Ascending aorta (tissue), 2 donors: ENCODE data around the gene ASPDH. TPM values are rescaled to one million over a fixed set of nuclear protein-coding genes. Genes with fewer than 3 reads are reported as not detected.

Experiments
- DNase-seq, 2 donors: peaks; one replicate each; pipeline ENCODE4 v3.0.0-alpha.2; 2019; ENCODE audit warnings: low spot score in 2 of 2
- H3K27ac ChIP-seq, 2 donors: fragments of 200-600 bp; sonication (generic); one replicate each; pipeline ENCODE4 v1.5.1; 2016 to 2017; ENCODE audit warnings: mild to moderate bottlenecking in 1 of 2
- H3K27me3 ChIP-seq: fragments of 200-600 bp; sonication (generic); one replicate; pipeline ENCODE4 v1.5.1; 2017
- H3K36me3 ChIP-seq, 2 donors: fragments of 200-600 bp; sonication (generic); one replicate each; pipeline ENCODE4 v1.5.1; 2016
- H3K4me1 ChIP-seq, 2 donors: fragments of 200-600 bp; sonication (generic); one replicate each; pipeline ENCODE4 v1.5.1; 2016 to 2017; ENCODE audit warnings: mild to moderate bottlenecking in 1 of 2
- H3K4me3 ChIP-seq, 2 donors: fragments of 200-600 bp; sonication (generic); one replicate each; pipeline ENCODE4 v1.5.1; 2016 to 2017; ENCODE audit warnings: mild to moderate bottlenecking in 1 of 2
- H3K9me3 ChIP-seq, 2 donors: fragments of 200-600 bp; sonication (generic); one replicate each; pipeline ENCODE4 v1.5.1; 2016
- CTCF ChIP-seq, 3 experiments: fragments of 200-600 bp in 2 of 3; fragments of 450-650 bp in 1 of 3; sonication (generic) in 2 of 3; IDR thresholded peaks; one replicate each; pipeline ENCODE4 v1.5.1; 2016 to 2019; ENCODE audit warnings: antibody characterized with exemption in 3 of 3, mild to moderate bottlenecking in 1 of 3, moderate library complexity in 1 of 3
- intact Hi-C: fragments of 100-400 bp; cut with DNase I; formaldehyde crosslinking; loops from one replicate; pipeline ENCODE4 v1.15.1; 2023
- total RNA-seq: library from RNA; depleted of rRNA; stranded (reverse); fragments of >200 nt; gene quantifications from one replicate; pipeline ENCODE4 v1.1.0, GENCODE V29; 2016

The ASPDH gene
- total RNA-seq, 1 donor from 2014 or later: not detected

GRCh38 chr19:50555033-50555432, 41.3 kb upstream of the ASPDH start:
- H3K9me3 ChIP-seq: no peaks in the 10 kb centered on the region
- no peaks in the 10 kb centered on the region for H3K36me3 ChIP-seq
- intact Hi-C loops: no loop called here
- H3K27me3 ChIP-seq: peaks cover 8% of the 10 kb centered on the region
- no peak overlapping the region for H3K4me3 ChIP-seq
- no peak for DNase-seq
- TF ChIP-seq CTCF (IDR thresholded peaks at IDR 0.05): no peak
- peaks cover 0 to 4% of the 10 kb centered on the region in 2 donors for H3K4me1 ChIP-seq
- H3K27ac ChIP-seq: no peak overlapping the region

GRCh38 chr19:50554212-50554611, 40.5 kb upstream of the ASPDH start:
- TF ChIP-seq CTCF (IDR thresholded peaks at IDR 0.05): no peak
- no peaks in the 10 kb centered on the region for H3K9me3 ChIP-seq
- H3K36me3 ChIP-seq: no peaks in the 10 kb centered on the region
- peaks cover 8% of the 10 kb centered on the region for H3K27me3 ChIP-seq
- intact Hi-C loops: no loop called here
- no peak overlapping the region for H3K4me3 ChIP-seq
- no peak overlapping the region for H3K27ac ChIP-seq
- no peak for DNase-seq
- H3K4me1 ChIP-seq: peaks cover 0 to 4% of the 10 kb centered on the region in 2 donors

GRCh38 chr19:50553134-50553703, 39.5 kb upstream of the ASPDH start:
- H3K27me3 ChIP-seq: peaks cover 8% of the 10 kb centered on the region
- H3K4me3 ChIP-seq: no peak overlapping the region
- peaks cover 0 to 4% of the 10 kb centered on the region in 2 donors for H3K4me1 ChIP-seq
- TF ChIP-seq CTCF (IDR thresholded peaks at IDR 0.05): no peak
- H3K27ac ChIP-seq: no peak overlapping the region
- DNase-seq: no peak
- intact Hi-C loops: no loop called here
- no peaks in the 10 kb centered on the region for H3K9me3 ChIP-seq
- no peaks in the 10 kb centered on the region for H3K36me3 ChIP-seq

- intact Hi-C loops: no loop called here
- Histone ChIP-seq H3K27me3 (peaks cover 8% of the 10 kb centered on the region), H3K4me3 (no peak overlapping the region), H3K36me3 (no peaks in the 10 kb centered on the region), H3K9me3 (no peaks in the 10 kb centered on the region), H3K27ac (no peak overlapping the region), H3K4me1 (peaks cover 0 to 4% of the 10 kb centered on the region in 2 donors)
- no peak for TF ChIP-seq CTCF (IDR thresholded peaks at IDR 0.05)
- DNase-seq: no peak
Observed at GRCh38 chr19:50552540-50552939, 38.8 kb upstream of the ASPDH start.

- Histone ChIP-seq H3K27me3 (peaks cover 6% of the 10 kb centered on the region), H3K9me3 (no peaks in the 10 kb centered on the region), H3K27ac (peak overlapping the region in 1 of 2 donors; percentile 41), H3K4me1 (peaks cover 0 to 3% of the 10 kb centered on the region in 2 donors), H3K36me3 (no peaks in the 10 kb centered on the region), H3K4me3 (peak overlapping the region; percentile 16 to 64)
- intact Hi-C loops: no loop called here
- no peak for DNase-seq
- no peak for TF ChIP-seq CTCF (IDR thresholded peaks at IDR 0.05)
Observed at GRCh38 chr19:50551715-50552187, 38.0 kb upstream of the ASPDH start.
